ENCODE data around the gene RENBP. TPM values are rescaled to one million over a fixed set of nuclear protein-coding genes. Genes with fewer than 3 reads are reported as not detected.

Gene RENBP
- total and polyA plus RNA-seq, 2 of the 13 experiments (the other 11 are each of a cell fraction or from before 2014, with no cell fraction given): 1.4 to 2.6 TPM

- in situ Hi-C loops (cut with HindIII; ENCODE audit: extremely low pct_ligation_motif_present, low pct_unique_long_range_greater_than_20kb) (no loop called here), intact Hi-C loops (cut with micrococcal nuclease; ENCODE audit: unreplicated experiment) (no loop called here)
- ATAC-seq (peak; percentile 49; the same call in 2 of the 3 replicates), DNase-seq (ENCODE audit: low spot score) (no peak), FAIRE-seq (no peak)
- Histone ChIP-seq H3K36me3 (replicated peaks in 1 of 2; ENCODE audit: control insufficient read depth in 1 of 2, insufficient read depth in 2 of 2, low read length in 2 of 2) (no peaks in the 10 kb centered on the region), H3K4me3 (replicated peaks in 1 of 3; ENCODE audit: insufficient read depth in 1 of 3, low read depth in 2 of 3, low read length in 3 of 3) (no peak overlapping the region), H3K27ac (ENCODE audit: extremely low read length, insufficient read depth, low read length) (no peak overlapping the region), H2AFZ (ENCODE audit: low read length) (no peak overlapping the region), H4K20me1 (ENCODE audit: insufficient read depth, low read length) (no peaks in the 10 kb centered on the region), H3K79me2 (ENCODE audit: insufficient read depth, low read length) (no peaks in the 10 kb centered on the region), H3K4me1 (ENCODE audit: insufficient read depth, low read length) (peaks cover 26% of the 10 kb centered on the region), H3K4me2 (ENCODE audit: low read depth, low read length) (peak overlapping the region; percentile 49; the same call in 1 of the 2 replicates), H3K9me3 (ENCODE audit: low read length) (no peaks in the 10 kb centered on the region), H3K27me3 (ENCODE audit: control insufficient read depth in 1 of 2, insufficient read depth in 2 of 2, low read length in 2 of 2) (no peaks in the 10 kb centered on the region), H3K9ac (ENCODE audit: insufficient read depth, low read depth, low read length) (no peak overlapping the region)
- 0 out of 2 replicates have a peak, but pooled peaks have one; percentile 22 for TF ChIP-seq HNF4G (IDR thresholded peaks at IDR 0.05; ENCODE audit: borderline replicate concordance, low read depth, low read length)
- no peak for TF ChIP-seq HNF4G (CRISPR knock-in tag; IDR thresholded peaks at IDR 0.05; ENCODE audit: borderline replicate concordance, low read depth)
- TF ChIP-seq KLF16 (CRISPR knock-in tag; IDR thresholded peaks at IDR 0.05): no peak
- TF ChIP-seq DZIP1 (CRISPR knock-in tag; IDR thresholded peaks at IDR 0.05): no peak
- TF ChIP-seq ZNF816 (CRISPR knock-in tag; IDR thresholded peaks at IDR 0.05; ENCODE audit: borderline replicate concordance): no peak
- no peak for TF ChIP-seq ZBTB49 (CRISPR knock-in tag; IDR thresholded peaks at IDR 0.05; ENCODE audit: borderline replicate concordance)
- no peak for TF ChIP-seq ETS1 (CRISPR knock-in tag; IDR thresholded peaks at IDR 0.05)
- TF ChIP-seq HNF4A (CRISPR knock-in tag; IDR thresholded peaks at IDR 0.05): peak; percentile 69
- TF ChIP-seq TBX3 (IDR thresholded peaks at IDR 0.05; ENCODE audit: borderline replicate concordance): no peak
- no peak for TF ChIP-seq DBP (CRISPR knock-in tag; IDR thresholded peaks at IDR 0.05; ENCODE audit: not compliant biosample characterization)
- TF ChIP-seq BCL6 (CRISPR knock-in tag; IDR thresholded peaks at IDR 0.05): peak; percentile 41; the same call in 1 of the 2 replicates
- no peak for TF ChIP-seq SAP130 (CRISPR knock-in tag; IDR thresholded peaks at IDR 0.05; ENCODE audit: low read depth)
- 0 out of 2 replicates have a peak, but pooled peaks have one; percentile 16 for TF ChIP-seq ELF3 (CRISPR knock-in tag; IDR thresholded peaks at IDR 0.05)
- no peak for TF ChIP-seq PCBP2 (optimal IDR thresholded peaks at IDR 0.05; ENCODE audit: low read depth, low read length, poor library complexity, severe bottlenecking)
- POLR2A ChIA-PET: interaction anchor here (0.7 to 0.9 kb wide), 2 partner anchors 21 to 34 kb away, joined by 3 to 4 read pairs; no protein-coding TSS in a partner anchor
- BruUV-seq (replicated peaks): no TSS peak
- WGBS (ENCODE audit: low lambda C conversion rate): 7% methylated on average over 8 of the region's 8 CpGs
- CTCF ChIA-PET (ENCODE audit: low intra/inter-chr PET ratio, low total read pairs): no interaction called here
Observed at GRCh38 chrX:153992180-153992579, 47.7 kb upstream of the RENBP start.

All from HepG2 (cell line).